Panc1 (cell line): ENCODE results near the gene CEBPB. TPM values are rescaled to one million over a fixed set of nuclear protein-coding genes. Genes with fewer than 3 reads are reported as not detected.

Experiments
- ATAC-seq: fragments of 200-7000 bp; cut with Tn5 transposase; 2 replicates; pipeline ENCODE4 v1.9.1; 2020; ENCODE audit warnings: mild to moderate bottlenecking, moderate library complexity
- BruUV-seq: library from RNA; stranded (reverse); fragments of 400-500 nt; replicated peaks from 2 replicates; lab custom pipeline; 2021; lab: Mats Ljungman, UMichigan
- CTCF ChIA-PET: fragments of 300-600 bp; sonication (Branson Sonifier 250); formaldehyde crosslinking; loops from one replicate; lab custom pipeline; 2022; ENCODE audit warnings: antibody characterized with exemption; lab: Charles Lee
- POLR2A ChIA-PET: fragments of 300-600 bp; sonication (Branson Sonifier 250); formaldehyde crosslinking; loops from one replicate; lab custom pipeline; 2022; ENCODE audit warnings: antibody characterized with exemption; lab: Charles Lee
- DNase-seq: peaks from one replicate; pipeline ENCODE4 v3.0.0-alpha.2; 2010; ENCODE audit warnings: low read depth, low spot score
- H3K27ac ChIP-seq: 2 replicates; pipeline ENCODE4 v1.5.1; 2011; ENCODE audit warnings: mild to moderate bottlenecking, low read length, inconsistent platforms
- H3K27me3 ChIP-seq: fragments of 200-500 bp; sonication (Bioruptor generic); 2 replicates; pipeline ENCODE4 v1.6.0; 2014; ENCODE audit warnings: low read length, inconsistent platforms; ENCODE audit not compliant: control insufficient read depth, insufficient read depth
- H3K36me3 ChIP-seq: fragments of 200-500 bp; sonication (Bioruptor generic); 2 replicates; pipeline ENCODE4 v1.5.1; 2014; ENCODE audit warnings: inconsistent platforms, mild to moderate bottlenecking, low read length, moderate library complexity; ENCODE audit not compliant: control insufficient read depth, insufficient read depth
- H3K4me1 ChIP-seq: 2 replicates; pipeline ENCODE4 v1.5.1; 2011; ENCODE audit warnings: inconsistent platforms, mild to moderate bottlenecking, low read length, moderate library complexity; ENCODE audit not compliant: control insufficient read depth, insufficient read depth
- H3K4me3 ChIP-seq, 2 experiments: 2 replicates each; pipeline ENCODE4 v1.5.1; 2011 to 2012; ENCODE audit warnings: low read depth in 2 of 2, low read length in 2 of 2, mild to moderate bottlenecking in 2 of 2, inconsistent platforms in 1 of 2, moderate library complexity in 1 of 2
- H3K9me3 ChIP-seq: fragments of 200-500 bp; sonication (Bioruptor generic); 2 replicates; pipeline ENCODE4 v1.5.1; 2014; ENCODE audit warnings: low read depth, mild to moderate bottlenecking, inconsistent platforms, low read length, moderate library complexity; ENCODE audit not compliant: control insufficient read depth, insufficient read depth
- CTCF ChIP-seq: fragments of 450-650 bp; IDR thresholded peaks from 2 replicates; pipeline ENCODE4 v1.5.1; 2017; ENCODE audit warnings: mild to moderate bottlenecking
- POLR2AphosphoS5 ChIP-seq: IDR thresholded peaks from 2 replicates; pipeline ENCODE4 v1.6.1; 2012; ENCODE audit warnings: mild to moderate bottlenecking, low read depth, low read length, moderate library complexity
- SIN3A ChIP-seq: IDR thresholded peaks from 2 replicates; pipeline ENCODE4 v1.6.1; 2012; ENCODE audit warnings: low read depth, mild to moderate bottlenecking, low read length, moderate library complexity, borderline replicate concordance; ENCODE audit not compliant: insufficient read depth
- TCF7L2 ChIP-seq: IDR thresholded peaks from 2 replicates; pipeline ENCODE4 v1.6.1; 2011; ENCODE audit warnings: mild to moderate bottlenecking, low read depth, low read length, inconsistent platforms
- in situ Hi-C: cut with HindIII; loops from 2 replicates; pipeline ENCODE4 v1.10.0; 2016; ENCODE audit warnings: low sequenced_read_pairs, low pct_unique_long_range_greater_than_20kb
- intact Hi-C: fragments of 100-400 bp; cut with micrococcal nuclease; formaldehyde crosslinking; loops from one replicate; pipeline ENCODE4 v1.10.0; 2022; ENCODE audit not compliant: unreplicated experiment
- total RNA-seq: library from RNA; stranded (reverse); gene quantifications from one replicate; pipeline ENCODE4 v1.2.1, GENCODE V29; 2021; ENCODE audit not compliant: unreplicated experiment
- TF ChIP-seq, protein P1 (sequence below), 2 experiments: IDR thresholded peaks; 2 replicates each; pipeline ENCODE4 v1.6.1; 2011 to 2012; ENCODE audit warnings: low read depth in 2 of 2, control low read depth in 1 of 2, low read length in 1 of 2, mild to moderate bottlenecking in 1 of 2, moderate library complexity in 1 of 2; ENCODE audit not compliant: insufficient read depth in 1 of 2

CEBPB gene
- total RNA-seq, 1 experiment from 2014 or later = 52.1 TPM

GRCh38 chr20:50213531-50214106 is 23.0 kb downstream of the CEBPB start:
- Histone ChIP-seq H3K27ac (no peak overlapping the region), H3K27me3 (no peaks in the 10 kb centered on the region), H3K4me3 (no peak overlapping the region), H3K9me3 (no peaks in the 10 kb centered on the region), H3K4me1 (no peaks in the 10 kb centered on the region), H3K36me3 (no peaks in the 10 kb centered on the region)
- no TSS peak for BruUV-seq
- TF ChIP-seq CTCF = no peak
- no peak for TF ChIP-seq SIN3A
- TF ChIP-seq, protein P1, sequence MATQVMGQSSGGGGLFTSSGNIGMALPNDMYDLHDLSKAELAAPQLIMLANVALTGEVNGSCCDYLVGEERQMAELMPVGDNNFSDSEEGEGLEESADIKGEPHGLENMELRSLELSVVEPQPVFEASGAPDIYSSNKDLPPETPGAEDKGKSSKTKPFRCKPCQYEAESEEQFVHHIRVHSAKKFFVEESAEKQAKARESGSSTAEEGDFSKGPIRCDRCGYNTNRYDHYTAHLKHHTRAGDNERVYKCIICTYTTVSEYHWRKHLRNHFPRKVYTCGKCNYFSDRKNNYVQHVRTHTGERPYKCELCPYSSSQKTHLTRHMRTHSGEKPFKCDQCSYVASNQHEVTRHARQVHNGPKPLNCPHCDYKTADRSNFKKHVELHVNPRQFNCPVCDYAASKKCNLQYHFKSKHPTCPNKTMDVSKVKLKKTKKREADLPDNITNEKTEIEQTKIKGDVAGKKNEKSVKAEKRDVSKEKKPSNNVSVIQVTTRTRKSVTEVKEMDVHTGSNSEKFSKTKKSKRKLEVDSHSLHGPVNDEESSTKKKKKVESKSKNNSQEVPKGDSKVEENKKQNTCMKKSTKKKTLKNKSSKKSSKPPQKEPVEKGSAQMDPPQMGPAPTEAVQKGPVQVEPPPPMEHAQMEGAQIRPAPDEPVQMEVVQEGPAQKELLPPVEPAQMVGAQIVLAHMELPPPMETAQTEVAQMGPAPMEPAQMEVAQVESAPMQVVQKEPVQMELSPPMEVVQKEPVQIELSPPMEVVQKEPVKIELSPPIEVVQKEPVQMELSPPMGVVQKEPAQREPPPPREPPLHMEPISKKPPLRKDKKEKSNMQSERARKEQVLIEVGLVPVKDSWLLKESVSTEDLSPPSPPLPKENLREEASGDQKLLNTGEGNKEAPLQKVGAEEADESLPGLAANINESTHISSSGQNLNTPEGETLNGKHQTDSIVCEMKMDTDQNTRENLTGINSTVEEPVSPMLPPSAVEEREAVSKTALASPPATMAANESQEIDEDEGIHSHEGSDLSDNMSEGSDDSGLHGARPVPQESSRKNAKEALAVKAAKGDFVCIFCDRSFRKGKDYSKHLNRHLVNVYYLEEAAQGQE (IDR thresholded peaks at IDR 0.05; ENCODE audit: insufficient read depth in 1 of 2, low read depth in 2 of 2, low read length in 1 of 2) = no peak
- no peak for TF ChIP-seq TCF7L2
- TF ChIP-seq POLR2AphosphoS5 = no peak
- ChIA-PET CTCF (no interaction called here), POLR2A (no interaction called here)
- DNase-seq (no peak), ATAC-seq (no peak)
- intact Hi-C loops = no loop called here
- in situ Hi-C loops = no loop called here

- no peaks in the 10 kb centered on the region for H3K27me3 ChIP-seq
- H3K9me3 ChIP-seq = no peaks in the 10 kb centered on the region
- H3K27ac ChIP-seq = no peak overlapping the region
- no peaks in the 10 kb centered on the region for H3K36me3 ChIP-seq
- DNase-seq = no peak
- CTCF ChIA-PET = no interaction called here
- BruUV-seq = no TSS peak
- no peak for ATAC-seq
- in situ Hi-C loops (no loop called here), intact Hi-C loops (no loop called here)
- H3K4me1 ChIP-seq = no peaks in the 10 kb centered on the region
- H3K4me3 ChIP-seq = no peak overlapping the region
- TF ChIP-seq POLR2AphosphoS5 (no peak), TCF7L2 (no peak), CTCF (no peak), SIN3A (no peak)
- TF ChIP-seq, protein P1 (IDR thresholded peaks at IDR 0.05; ENCODE audit: insufficient read depth in 1 of 2, low read depth in 2 of 2, low read length in 1 of 2) = no peak
- POLR2A ChIA-PET = no interaction called here
Observed at GRCh38 chr20:50214226-50215024, 23.8 kb downstream of the CEBPB start.
